K562 treated with DMSO at 1 percent for 12 hours (cell line): Measurements from ENCODE around the gene MAL. TPM values are rescaled to one million over a fixed set of nuclear protein-coding genes. Genes with fewer than 3 reads are reported as not detected.

Experiments used
- total RNA-seq: library from RNA; unstranded; fragments of 300-600 nt; gene quantifications from 2 replicates; pipeline ENCODE4 v1.2.3, GENCODE V29; 2022; ENCODE audit not compliant: insufficient read depth

Gene MAL
- total RNA-seq = not detected in 2 replicates

GRCh38 chr2:95025406-95026319, at the start of gene MAL:
TSS of gene MAL (plus strand) at chr2:95025708. CDS start at chr2:95025793, 85 bp downstream.

Other genes starting within 250 kb of the MAL start
- gene TEKT4, start 154.3 kb upstream of the MAL start, total RNA-seq = not detected in 2 replicates
- 55.1 and 71.6 TPM in 2 replicates for gene MRPS5, start 96.1 kb downstream of the MAL start, total RNA-seq
- gene ZNF514, start 134.1 kb downstream of the MAL start, total RNA-seq = 3.1 and 7.9 TPM in 2 replicates
- 1.7 and 2.3 TPM in 2 replicates for gene ZNF2, start 140.1 kb downstream of the MAL start, total RNA-seq
- not detected in 2 replicates for gene ZNF892, start 181.8 kb downstream of the MAL start, total RNA-seq
- gene PROM2, start 248.7 kb downstream of the MAL start, total RNA-seq = not detected in 2 replicates